Esophagus muscularis mucosa (tissue), 4 donors: ENCODE measurements around the gene RAB1A. TPM values are rescaled to one million over a fixed set of nuclear protein-coding genes. Genes with fewer than 3 reads are reported as not detected.

Experiments
- DNase-seq: peaks from one replicate; pipeline ENCODE4 v3.0.0-alpha.2; 2017; ENCODE audit errors: extremely low spot score
- H3K27ac ChIP-seq, 4 donors: fragments of 200-600 bp; sonication (generic); replicated peaks in 1 of 4; 1 replicate in 3 of 4; 2 replicates in 1 of 4; pipeline ENCODE4 v1.5.1; 2016 to 2019; ENCODE audit warnings: mild to moderate bottlenecking in 1 of 4
- H3K27me3 ChIP-seq, 4 donors: fragments of 200-600 bp; sonication (generic); one replicate each; pipeline versions ENCODE4 v1.5.1 to v1.6.0; 2016 to 2019
- H3K36me3 ChIP-seq, 4 donors: fragments of 200-600 bp; sonication (generic); one replicate each; pipeline ENCODE4 v1.5.1; 2016 to 2019
- H3K4me1 ChIP-seq, 4 donors: fragments of 200-600 bp; sonication (generic); one replicate each; pipeline ENCODE4 v1.5.1; 2016 to 2019
- H3K4me3 ChIP-seq, 4 donors: fragments of 200-600 bp; sonication (generic); 1 replicate in 2 of 4; 2 replicates in 2 of 4; pipeline ENCODE4 v1.5.1; 2016 to 2019; ENCODE audit warnings: mild to moderate bottlenecking in 4 of 4, moderate library complexity in 1 of 4
- H3K9me3 ChIP-seq, 4 donors: fragments of 200-600 bp; sonication (generic); 1 replicate in 3 of 4; 2 replicates in 1 of 4; pipeline ENCODE4 v1.5.1; 2016 to 2019
- EP300 ChIP-seq: sonication (generic); formaldehyde crosslinking; IDR thresholded peaks from one replicate; pipeline ENCODE4 v1.6.1; 2017; ENCODE audit warnings: antibody characterized with exemption
- POLR2A ChIP-seq: fragments of 450-650 bp; IDR thresholded peaks from one replicate; pipeline ENCODE4 v1.6.1; 2017; ENCODE audit warnings: antibody characterized with exemption, moderate library complexity, mild to moderate bottlenecking, low read depth
- POLR2AphosphoS5 ChIP-seq, 2 donors: sonication (generic); formaldehyde crosslinking; IDR thresholded peaks; one replicate each; pipeline ENCODE4 v1.6.1; 2017; ENCODE audit warnings: antibody characterized with exemption in 2 of 2
- WGBS: methylation state at CpG from one replicate; pipeline ENCODE4 v1.1.5; 2018; 5-methylcytosine and 5-hydroxymethylcytosine counted together
- intact Hi-C: fragments of 100-400 bp; cut with DNase I; formaldehyde crosslinking; loops from one replicate; pipeline ENCODE4 v1.15.1; 2023
- total RNA-seq, 4 donors: library from RNA; depleted of rRNA; stranded (reverse); fragments of >200 nt; gene quantifications; one replicate each; pipeline versions ENCODE4 v1.1.0 to v1.2.1, GENCODE V29; 2016
- TF ChIP-seq, protein P1 (sequence below), 3 experiments: fragments of 200-600 bp in 2 of 3; fragments of 450-650 bp in 1 of 3; sonication (generic) in 2 of 3; IDR thresholded peaks; one replicate each; pipeline ENCODE4 v1.5.1; 2017 to 2019; ENCODE audit warnings: antibody characterized with exemption in 3 of 3, mild to moderate bottlenecking in 2 of 3, moderate library complexity in 1 of 3

RAB1A gene
- total RNA-seq, 4 donors from 2014 or later, result 72.1 to 91.4 (median 86.0) TPM

DNA sequence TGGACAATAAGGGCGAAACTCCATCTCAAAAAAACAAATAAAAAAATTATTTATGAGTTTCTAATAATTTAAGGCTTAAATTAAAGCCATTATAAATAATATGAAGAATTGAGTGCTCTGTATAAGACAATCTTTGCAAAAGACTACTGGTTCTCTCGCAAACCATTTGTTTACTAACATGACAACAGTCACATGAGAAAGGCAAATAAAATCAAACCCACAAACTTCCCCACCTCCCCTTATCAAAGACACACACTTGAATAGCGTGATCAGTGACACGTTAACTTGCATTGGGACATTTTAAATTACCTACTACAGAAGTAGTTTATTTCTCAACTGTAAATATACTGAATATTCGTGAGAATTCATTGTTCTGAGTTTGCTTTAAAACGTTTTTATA, 21.1 kb downstream of the RAB1A start:
- H3K27me3 ChIP-seq, result no peaks in the 10 kb centered on the region
- no peak overlapping the region for H3K4me3 ChIP-seq
- peaks cover 20 to 56% (median 34%) of the 10 kb centered on the region in 4 donors for H3K4me1 ChIP-seq
- WGBS, result 85% methylated on average over 6 of the region's 6 CpGs
- TF ChIP-seq POLR2A, result no peak
- TF ChIP-seq, protein P1, sequence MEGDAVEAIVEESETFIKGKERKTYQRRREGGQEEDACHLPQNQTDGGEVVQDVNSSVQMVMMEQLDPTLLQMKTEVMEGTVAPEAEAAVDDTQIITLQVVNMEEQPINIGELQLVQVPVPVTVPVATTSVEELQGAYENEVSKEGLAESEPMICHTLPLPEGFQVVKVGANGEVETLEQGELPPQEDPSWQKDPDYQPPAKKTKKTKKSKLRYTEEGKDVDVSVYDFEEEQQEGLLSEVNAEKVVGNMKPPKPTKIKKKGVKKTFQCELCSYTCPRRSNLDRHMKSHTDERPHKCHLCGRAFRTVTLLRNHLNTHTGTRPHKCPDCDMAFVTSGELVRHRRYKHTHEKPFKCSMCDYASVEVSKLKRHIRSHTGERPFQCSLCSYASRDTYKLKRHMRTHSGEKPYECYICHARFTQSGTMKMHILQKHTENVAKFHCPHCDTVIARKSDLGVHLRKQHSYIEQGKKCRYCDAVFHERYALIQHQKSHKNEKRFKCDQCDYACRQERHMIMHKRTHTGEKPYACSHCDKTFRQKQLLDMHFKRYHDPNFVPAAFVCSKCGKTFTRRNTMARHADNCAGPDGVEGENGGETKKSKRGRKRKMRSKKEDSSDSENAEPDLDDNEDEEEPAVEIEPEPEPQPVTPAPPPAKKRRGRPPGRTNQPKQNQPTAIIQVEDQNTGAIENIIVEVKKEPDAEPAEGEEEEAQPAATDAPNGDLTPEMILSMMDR (IDR thresholded peaks at IDR 0.05), result no peak
- no peak for TF ChIP-seq EP300
- DNase-seq, result no peak
- H3K9me3 ChIP-seq, result no peaks in the 10 kb centered on the region
- H3K36me3 ChIP-seq, result peaks cover 0 to 8% (median 6%) of the 10 kb centered on the region in 4 donors
- intact Hi-C loops, result no loop called here
- no peak overlapping the region for H3K27ac ChIP-seq

DNA sequence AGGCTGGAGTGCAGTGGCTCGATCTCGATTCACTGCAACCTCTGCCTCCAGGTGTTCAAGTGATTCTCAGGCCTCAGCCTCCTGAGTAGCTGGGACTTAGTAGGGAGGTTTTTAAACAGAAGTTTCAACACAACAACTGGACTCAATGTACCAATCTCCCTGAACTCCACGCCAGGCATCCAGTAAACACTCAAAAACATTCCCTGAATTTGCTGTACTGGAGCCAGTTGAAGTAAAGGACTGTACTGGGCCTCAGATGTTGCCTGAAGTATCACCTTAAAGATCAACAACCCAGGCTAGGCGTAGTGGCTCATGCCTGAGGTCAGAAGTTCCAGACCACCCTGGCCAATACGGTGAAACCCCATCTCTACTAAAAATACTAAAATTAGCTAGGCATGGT, 22.4 kb downstream of the RAB1A start:
- WGBS, result 89% methylated on average over 5 of the region's 5 CpGs
- H3K27ac ChIP-seq, result no peak overlapping the region

DNA sequence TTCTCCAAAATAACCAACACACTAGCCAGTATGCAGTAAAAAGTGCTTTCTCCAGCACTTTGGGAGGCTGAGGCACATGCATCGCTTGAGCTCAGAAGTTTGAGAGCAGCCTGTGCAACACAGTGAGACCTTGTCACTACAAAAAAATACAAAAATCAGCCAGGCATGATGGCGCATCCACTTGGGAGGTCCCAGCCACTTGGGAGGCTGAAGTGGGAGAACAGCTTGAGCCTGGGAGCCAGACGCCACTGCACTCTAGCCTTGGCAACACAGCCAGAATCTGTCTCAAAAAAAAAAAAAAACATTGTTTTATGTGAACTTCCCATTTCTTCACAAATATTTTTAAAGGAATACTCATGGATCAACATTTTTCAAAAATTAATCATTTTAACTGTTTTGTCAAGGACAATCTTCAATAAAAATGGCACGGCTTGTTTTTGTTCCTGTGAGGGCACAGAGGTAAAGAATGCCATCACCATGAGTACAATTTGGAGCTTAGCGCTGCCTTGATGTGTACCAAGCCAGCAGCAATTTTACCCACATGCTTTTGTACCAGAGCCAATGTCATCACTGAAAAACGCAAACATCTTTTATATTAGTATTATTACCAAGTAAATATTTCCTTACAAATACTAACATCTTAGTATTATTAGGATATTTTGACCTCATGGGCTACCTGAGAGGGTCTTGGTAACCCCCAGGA, 26.7 kb downstream of the RAB1A start:
- peaks cover 15 to 34% (median 18%) of the 10 kb centered on the region in 4 donors for H3K4me1 ChIP-seq
- no peaks in the 10 kb centered on the region for H3K27me3 ChIP-seq
- DNase-seq, result no peak
- no peak overlapping the region for H3K27ac ChIP-seq
- intact Hi-C loops, result no loop called here
- TF ChIP-seq EP300 (no peak), POLR2A (no peak), POLR2AphosphoS5 (IDR thresholded peaks at IDR 0.05) (no peak)
- TF ChIP-seq, protein P1 (IDR thresholded peaks at IDR 0.05), result no peak
- H3K36me3 ChIP-seq, result peaks cover 19 to 49% (median 35%) of the 10 kb centered on the region in 4 donors
- WGBS, result 91% methylated on average over 6 of the region's 6 CpGs
- H3K9me3 ChIP-seq, result no peaks in the 10 kb centered on the region
- no peak overlapping the region for H3K4me3 ChIP-seq

More for the DNA sequence above, 22.4 kb downstream of the RAB1A start:
- intact Hi-C loops, result no loop called here
- H3K4me3 ChIP-seq, result no peak overlapping the region
- H3K4me1 ChIP-seq, result peaks cover 15 to 47% (median 24%) of the 10 kb centered on the region in 4 donors
- H3K27me3 ChIP-seq, result no peaks in the 10 kb centered on the region
- H3K9me3 ChIP-seq, result no peaks in the 10 kb centered on the region
- H3K36me3 ChIP-seq, result peaks cover 9 to 20% (median 13%) of the 10 kb centered on the region in 4 donors
- DNase-seq, result no peak
- TF ChIP-seq POLR2A (no peak), POLR2AphosphoS5 (IDR thresholded peaks at IDR 0.05) (no peak), EP300 (no peak)
- TF ChIP-seq, protein P1 (IDR thresholded peaks at IDR 0.05), result no peak

DNA sequence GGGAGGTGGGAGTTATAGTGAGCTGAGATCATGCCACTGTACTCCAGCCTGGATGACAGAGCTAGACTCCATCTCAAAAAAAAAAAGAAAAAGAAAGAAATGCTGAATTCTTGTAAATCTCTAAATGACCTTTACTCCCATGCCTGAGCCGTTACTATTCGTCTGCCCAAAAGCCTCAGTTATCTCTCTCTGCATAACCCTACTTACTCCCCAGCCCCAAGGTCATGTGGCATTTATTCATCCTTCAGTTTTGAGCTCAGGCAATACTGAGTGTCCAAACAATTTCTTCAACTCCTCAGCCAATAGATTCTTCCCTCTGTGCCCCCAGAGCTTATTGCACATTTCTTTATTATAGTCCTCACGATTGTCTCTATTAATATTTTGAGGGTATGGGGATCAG, 28.8 kb downstream of the RAB1A start:
- no peak for DNase-seq
- TF ChIP-seq, protein P1 (IDR thresholded peaks at IDR 0.05), result no peak
- TF ChIP-seq POLR2A (no peak), EP300 (no peak), POLR2AphosphoS5 (IDR thresholded peaks at IDR 0.05) (no peak)
- Histone ChIP-seq H3K36me3 (peaks cover 26 to 68% (median 46%) of the 10 kb centered on the region in 4 donors), H3K27me3 (no peaks in the 10 kb centered on the region), H3K4me1 (peaks cover 3 to 22% (median 8%) of the 10 kb centered on the region in 4 donors), H3K9me3 (no peaks in the 10 kb centered on the region), H3K27ac (no peak overlapping the region), H3K4me3 (no peak overlapping the region)
- WGBS, result 83% methylated on average over 3 of the region's 3 CpGs
- intact Hi-C loops, result no loop called here
